Mesendoderm (in vitro differentiated cells): Measurements from ENCODE around the gene RAI14.

Experiments used
- DNase-seq: peaks from one replicate; pipeline ENCODE4 v3.0.0; 2013
- H2AK5ac ChIP-seq: 2 replicates; pipeline ENCODE4 v1.6.1; 2013; ENCODE audit warnings: low read length, inconsistent platforms
- H2BK120ac ChIP-seq: 2 replicates; pipeline ENCODE4 v1.6.1; 2013; ENCODE audit warnings: low read depth, mild to moderate bottlenecking, low read length, moderate library complexity, mixed read lengths
- H2BK15ac ChIP-seq: replicated peaks from 2 replicates; pipeline ENCODE4 v1.6.1; 2013; ENCODE audit warnings: low read depth, mild to moderate bottlenecking, moderate library complexity
- H2BK5ac ChIP-seq: 2 replicates; pipeline ENCODE4 v1.6.1; 2013; ENCODE audit warnings: low read length, inconsistent platforms
- H3K18ac ChIP-seq: 2 replicates; pipeline ENCODE4 v1.6.1; 2013; ENCODE audit warnings: mild to moderate bottlenecking, low read length, mixed read lengths
- H3K23ac ChIP-seq: one replicate; pipeline ENCODE4 v1.6.1; 2013; ENCODE audit warnings: low read length
- H3K27ac ChIP-seq: 2 replicates; pipeline ENCODE4 v1.5.1; 2013; ENCODE audit warnings: low read depth, mild to moderate bottlenecking, inconsistent platforms, low read length, moderate library complexity
- H3K27me3 ChIP-seq: 2 replicates; pipeline ENCODE4 v1.6.1; 2013; ENCODE audit warnings: low read length, control low read depth, mild to moderate bottlenecking, inconsistent platforms; ENCODE audit not compliant: insufficient read depth, poor library complexity
- H3K36me3 ChIP-seq: 2 replicates; pipeline ENCODE4 v1.6.1; 2013; ENCODE audit warnings: low read length, inconsistent platforms; ENCODE audit not compliant: control insufficient read depth, insufficient read depth
- H3K4ac ChIP-seq: one replicate; pipeline ENCODE4 v1.6.1; 2013; ENCODE audit warnings: low read depth, mild to moderate bottlenecking, low read length, moderate library complexity
- H3K4me1 ChIP-seq: 2 replicates; pipeline ENCODE4 v1.6.1; 2013; ENCODE audit warnings: low read depth, low read length, inconsistent platforms; ENCODE audit not compliant: control insufficient read depth
- H3K4me2 ChIP-seq: 2 replicates; pipeline ENCODE4 v1.6.1; 2013; ENCODE audit warnings: low read length
- H3K4me3 ChIP-seq: 2 replicates; pipeline ENCODE4 v1.5.1; 2013; ENCODE audit warnings: mild to moderate bottlenecking, low read length
- H3K56ac ChIP-seq: one replicate; pipeline ENCODE4 v1.6.1; 2013; ENCODE audit warnings: low read length
- H3K79me1 ChIP-seq: 2 replicates; pipeline ENCODE4 v1.6.1; 2013; ENCODE audit warnings: low read length, inconsistent platforms
- H3K79me2 ChIP-seq: 2 replicates; pipeline ENCODE4 v1.6.1; 2013; ENCODE audit warnings: mild to moderate bottlenecking, low read length; ENCODE audit not compliant: control insufficient read depth, insufficient read depth
- H3K9ac ChIP-seq: 2 replicates; pipeline ENCODE4 v1.6.1; 2013; ENCODE audit warnings: low read length, inconsistent platforms
- H4K5ac ChIP-seq: one replicate; pipeline ENCODE4 v1.6.1; 2013; ENCODE audit warnings: low read length
- H4K8ac ChIP-seq: one replicate; pipeline ENCODE4 v1.6.1; 2013; ENCODE audit warnings: low read depth, mild to moderate bottlenecking, control low read depth, low read length, moderate library complexity
- WGBS: extraction: QIAGEN DNeasy Blood & Tissue Kit; methylation state at CpG from one replicate; pipeline ENCODE4 v1.1.7; 2013; ENCODE audit warnings: low lambda C conversion rate, missing lambda C conversion rate; ENCODE audit not compliant: insufficient coverage; ENCODE audit errors: extremely low coverage; 5-methylcytosine and 5-hydroxymethylcytosine counted together

The RAI14 gene

DNA sequence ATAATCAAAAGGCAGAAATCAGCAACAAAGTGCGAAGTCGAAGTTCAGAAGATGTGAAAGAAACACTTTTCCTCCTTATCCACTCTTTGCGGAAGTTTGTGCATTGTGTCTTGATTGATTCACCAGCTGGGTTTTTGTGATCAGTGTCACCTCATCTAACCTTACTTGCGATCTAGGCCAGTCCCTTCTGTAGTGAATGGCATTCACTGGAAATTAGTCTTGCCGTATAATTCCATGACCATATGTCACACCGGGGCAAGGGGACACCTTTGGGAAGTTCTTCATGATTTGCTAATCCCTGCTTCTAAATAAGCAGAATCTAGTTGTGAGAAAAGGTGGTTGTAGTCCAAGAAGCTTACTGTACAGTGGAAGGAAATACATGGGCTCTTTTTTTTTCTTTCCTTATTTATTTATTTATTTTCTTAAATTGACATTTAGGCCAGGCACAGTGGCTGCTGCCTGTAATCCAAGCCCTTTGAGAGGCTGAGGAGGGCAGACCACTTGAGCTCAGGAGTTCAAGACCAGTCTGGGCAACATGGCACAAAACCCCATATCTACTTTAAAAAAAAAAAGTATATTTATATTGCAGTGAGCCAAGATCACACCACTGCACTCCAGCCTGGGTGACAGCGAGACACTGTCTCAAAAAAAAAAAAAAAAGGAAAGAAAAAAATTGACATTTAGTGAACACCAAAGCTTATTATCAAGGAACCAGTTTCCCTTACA, 7.8 kb downstream of the RAI14 start:
- no peaks in the 10 kb centered on the region for H3K27me3 ChIP-seq
- H2BK15ac ChIP-seq, result no peak overlapping the region
- DNase-seq, result no peak
- no peak overlapping the region for H3K27ac ChIP-seq
- H4K8ac ChIP-seq, result no peak overlapping the region
- H3K4me2 ChIP-seq, result no peak overlapping the region
- H3K9ac ChIP-seq, result no peak overlapping the region
- H3K79me1 ChIP-seq, result peaks cover 8% of the 10 kb centered on the region
- H2BK120ac ChIP-seq, result no peak overlapping the region
- H3K79me2 ChIP-seq, result peaks cover 81% of the 10 kb centered on the region
- H3K56ac ChIP-seq, result no peak overlapping the region
- no peak overlapping the region for H4K5ac ChIP-seq
- H3K4me1 ChIP-seq, result peaks cover 5% of the 10 kb centered on the region
- no peak overlapping the region for H3K4me3 ChIP-seq
- no CpG with 5 or more reads among the region's 7 CpGs for WGBS
- no peak overlapping the region for H3K23ac ChIP-seq
- no peak overlapping the region for H3K18ac ChIP-seq
- no peak overlapping the region for H3K4ac ChIP-seq
- no peaks in the 10 kb centered on the region for H3K36me3 ChIP-seq
- H2BK5ac ChIP-seq, result no peak overlapping the region
- H2AK5ac ChIP-seq, result no peak overlapping the region

DNA sequence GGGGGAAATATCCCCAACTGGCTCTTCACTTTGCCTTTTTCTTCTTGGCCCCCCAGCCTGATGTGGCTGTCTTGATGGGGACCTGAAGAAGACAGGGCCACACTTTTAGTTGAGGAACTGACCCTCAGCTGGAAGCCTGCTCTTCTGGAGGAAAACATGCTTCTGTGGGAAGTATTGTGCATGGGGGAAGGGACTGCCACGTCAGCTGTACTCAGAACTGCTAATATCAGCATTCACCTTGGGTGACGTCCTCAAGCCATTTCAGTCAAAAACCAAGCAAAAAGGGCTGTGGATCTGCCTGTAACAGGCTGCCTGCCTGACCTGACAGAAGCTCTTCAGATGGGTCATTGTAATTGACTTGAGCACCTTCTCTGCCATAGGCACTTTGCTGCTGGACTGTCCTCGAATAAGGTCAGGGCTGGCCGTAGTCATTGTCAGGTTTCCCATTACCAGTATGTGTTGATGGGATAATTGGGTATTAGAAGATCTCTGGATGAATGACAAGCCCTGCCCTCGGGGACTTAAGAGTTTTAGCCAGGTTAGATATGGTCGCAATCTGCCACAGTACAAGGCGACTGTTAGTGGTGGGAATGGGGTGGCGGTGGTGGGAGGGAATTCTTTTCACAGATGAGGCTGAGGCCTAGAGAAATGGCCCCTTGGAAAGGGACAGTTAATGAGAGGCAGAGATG, 10.4 kb downstream of the RAI14 start:
- Histone ChIP-seq H3K79me1 (peaks cover 6% of the 10 kb centered on the region), H4K5ac (no peak overlapping the region), H3K27me3 (no peaks in the 10 kb centered on the region), H3K56ac (no peak overlapping the region), H3K27ac (no peak overlapping the region), H3K9ac (no peak overlapping the region), H3K79me2 (peaks cover 74% of the 10 kb centered on the region), H2AK5ac (no peak overlapping the region), H2BK5ac (no peak overlapping the region), H3K23ac (no peak overlapping the region), H3K36me3 (no peaks in the 10 kb centered on the region), H3K4me1 (peaks cover 5% of the 10 kb centered on the region), H2BK15ac (no peak overlapping the region), H3K4me3 (no peak overlapping the region), H3K4ac (no peak overlapping the region), H3K18ac (no peak overlapping the region), H2BK120ac (no peak overlapping the region), H4K8ac (no peak overlapping the region), H3K4me2 (no peak overlapping the region)
- no peak for DNase-seq
- WGBS, result no CpG with 5 or more reads among the region's 8 CpGs

DNA sequence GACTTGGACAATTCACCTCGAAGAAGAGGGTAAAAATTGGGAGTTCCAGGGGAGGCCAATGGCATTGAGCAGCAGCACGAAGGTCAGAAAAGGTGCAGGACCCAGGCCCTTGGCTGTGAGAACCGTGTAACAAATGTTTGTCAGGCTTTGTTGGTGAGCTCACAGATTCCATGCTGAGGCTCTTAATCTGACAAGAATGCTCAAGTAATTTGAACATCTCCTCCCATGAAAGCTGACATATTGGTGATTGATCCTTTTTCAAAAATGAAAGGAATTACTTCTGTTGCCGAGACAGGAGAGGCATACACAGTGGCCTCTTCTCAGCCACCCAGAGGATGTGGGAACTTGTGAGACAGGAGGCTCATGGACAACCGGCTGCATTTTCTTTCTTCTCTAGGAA, 11.6 kb downstream of the RAI14 start:
- Histone ChIP-seq H3K23ac (no peak overlapping the region), H2BK120ac (no peak overlapping the region), H2BK5ac (no peak overlapping the region), H2BK15ac (no peak overlapping the region), H3K27ac (no peak overlapping the region), H4K8ac (no peak overlapping the region), H4K5ac (no peak overlapping the region), H3K79me1 (peaks cover 6% of the 10 kb centered on the region), H2AK5ac (no peak overlapping the region), H3K4me3 (no peak overlapping the region), H3K9ac (no peak overlapping the region), H3K27me3 (no peaks in the 10 kb centered on the region), H3K4me2 (no peak overlapping the region), H3K4ac (no peak overlapping the region), H3K18ac (no peak overlapping the region), H3K56ac (no peak overlapping the region), H3K79me2 (peaks cover 76% of the 10 kb centered on the region), H3K36me3 (no peaks in the 10 kb centered on the region), H3K4me1 (peaks cover 5% of the 10 kb centered on the region)
- no CpG with 5 or more reads among the region's 5 CpGs for WGBS
- peak; percentile 84 for DNase-seq

DNA sequence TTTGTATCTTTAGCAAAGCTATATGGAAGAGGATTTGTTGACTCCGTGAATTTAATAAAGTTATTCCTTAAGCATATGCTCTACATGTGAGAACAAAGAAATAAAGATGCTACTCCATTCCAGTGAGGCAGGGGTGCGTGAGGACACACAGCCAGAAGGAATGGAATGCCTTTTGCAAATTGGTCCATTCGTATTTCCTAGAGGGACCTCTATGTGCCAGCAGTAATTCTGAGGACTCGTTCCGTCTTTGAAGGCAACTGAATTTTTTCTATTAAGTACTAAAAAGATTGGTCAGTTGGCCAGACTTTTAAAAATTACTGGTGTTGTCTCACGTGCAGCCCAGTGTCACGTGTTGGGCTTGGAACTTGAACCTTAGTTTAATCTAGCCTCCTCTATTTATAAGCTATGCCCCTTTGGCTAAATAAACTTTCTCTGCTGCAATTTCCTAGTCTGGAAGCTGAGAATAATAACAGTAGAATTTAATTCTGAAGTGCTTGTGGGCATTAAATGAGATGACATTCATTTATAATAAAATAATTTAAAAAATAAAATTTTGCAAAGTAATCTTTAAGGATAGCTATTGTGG, 13.9 kb downstream of the RAI14 start:
- Histone ChIP-seq H3K36me3 (no peaks in the 10 kb centered on the region), H3K4me3 (no peak overlapping the region), H3K4me1 (peaks cover 10% of the 10 kb centered on the region), H3K4me2 (no peak overlapping the region), H2BK120ac (no peak overlapping the region), H3K4ac (no peak overlapping the region), H3K18ac (no peak overlapping the region), H3K27me3 (no peaks in the 10 kb centered on the region), H2AK5ac (no peak overlapping the region), H3K79me2 (peaks cover 74% of the 10 kb centered on the region), H2BK15ac (no peak overlapping the region), H3K56ac (no peak overlapping the region), H3K23ac (no peak overlapping the region), H2BK5ac (no peak overlapping the region), H4K8ac (no peak overlapping the region), H3K27ac (no peak overlapping the region), H3K79me1 (peaks cover 7% of the 10 kb centered on the region), H4K5ac (no peak overlapping the region), H3K9ac (no peak overlapping the region)
- DNase-seq, result no peak
- no CpG with 5 or more reads among the region's 7 CpGs for WGBS

DNA sequence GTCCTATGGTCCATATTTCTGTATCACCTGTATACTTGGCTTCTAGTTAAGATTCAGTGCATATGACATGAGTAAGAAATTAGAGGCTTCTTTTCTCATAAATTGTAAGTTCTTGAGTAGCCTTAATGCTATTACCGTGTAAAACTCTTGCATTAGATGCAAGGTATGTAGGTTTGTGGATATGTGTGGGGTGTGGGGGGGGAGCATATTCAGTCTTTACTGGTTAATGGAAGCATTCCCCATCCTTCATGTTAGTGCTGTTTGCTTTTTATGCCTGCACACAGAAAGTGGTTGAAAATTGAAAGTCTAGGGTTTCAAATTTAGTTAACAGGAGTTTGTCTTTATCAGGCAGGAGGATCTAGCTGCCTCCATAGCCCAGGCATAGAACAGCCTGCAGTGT, 16.1 kb downstream of the RAI14 start:
- peaks cover 3% of the 10 kb centered on the region for H3K79me1 ChIP-seq
- no CpG with 5 or more reads among the region's 1 CpG for WGBS
- H3K79me2 ChIP-seq, result peaks cover 70% of the 10 kb centered on the region
- no peak overlapping the region for H2AK5ac ChIP-seq
- H4K5ac ChIP-seq, result no peak overlapping the region
- no peak overlapping the region for H3K18ac ChIP-seq
- no peak for DNase-seq
- peaks cover 5% of the 10 kb centered on the region for H3K4me1 ChIP-seq
- no peak overlapping the region for H2BK120ac ChIP-seq
- H3K27me3 ChIP-seq, result no peaks in the 10 kb centered on the region
- no peak overlapping the region for H4K8ac ChIP-seq
- H3K4me2 ChIP-seq, result no peak overlapping the region
- H3K4me3 ChIP-seq, result no peak overlapping the region
- no peak overlapping the region for H3K27ac ChIP-seq
- H2BK5ac ChIP-seq, result no peak overlapping the region
- no peak overlapping the region for H2BK15ac ChIP-seq
- no peaks in the 10 kb centered on the region for H3K36me3 ChIP-seq
- H3K56ac ChIP-seq, result no peak overlapping the region
- H3K4ac ChIP-seq, result no peak overlapping the region
- no peak overlapping the region for H3K9ac ChIP-seq
- no peak overlapping the region for H3K23ac ChIP-seq
